Measurements from ENCODE around the gene FLACC1.
"Not testable (repeated sequence)": the region's sequence is repeated elsewhere in the genome, so short reads cannot be mapped to it uniquely, and the experiment has no call there.

The FLACC1 gene

DNA sequence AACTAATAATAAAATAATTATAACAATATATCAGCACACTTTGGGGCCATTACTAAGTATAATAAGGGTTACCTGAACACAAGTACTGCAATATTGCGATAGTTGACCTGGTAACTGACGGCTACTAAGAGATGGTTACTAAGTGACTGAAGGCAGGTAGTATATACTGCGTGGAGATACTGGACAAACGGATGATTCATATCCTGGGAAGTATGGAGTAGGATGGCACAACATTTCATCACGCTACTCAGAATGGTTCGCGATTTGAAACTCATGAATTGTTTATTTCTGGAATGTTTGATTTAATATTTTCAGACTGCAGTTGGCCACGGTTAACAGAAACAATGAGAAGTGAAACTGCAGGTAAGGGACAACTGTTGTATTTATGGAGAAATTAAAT lies 39.5 kb upstream of the FLACC1 start:
- no peak overlapping the region for H3K27ac ChIP-seq
- TF ChIP-seq CTCF (conservative IDR thresholded peaks at IDR 0.05; ENCODE audit: low read depth), result no peak
- DNase-seq (ENCODE audit: low spot score), result peak; percentile 70
- ChIA-PET CTCF (no interaction called here), POLR2A (ENCODE audit: low non-redundant PET) (no interaction called here)

- CTCF ChIA-PET, result no interaction called here
- POLR2A ChIA-PET (ENCODE audit: low non-redundant PET), result no interaction called here
- H3K27ac ChIP-seq, result no peak overlapping the region
- no peak for TF ChIP-seq CTCF (conservative IDR thresholded peaks at IDR 0.05; ENCODE audit: low read depth)
- DNase-seq (ENCODE audit: low spot score), result peak; percentile 60
Observed at GRCh38 chr2:201383136-201383535, 26.0 kb upstream of the FLACC1 start.

DNA sequence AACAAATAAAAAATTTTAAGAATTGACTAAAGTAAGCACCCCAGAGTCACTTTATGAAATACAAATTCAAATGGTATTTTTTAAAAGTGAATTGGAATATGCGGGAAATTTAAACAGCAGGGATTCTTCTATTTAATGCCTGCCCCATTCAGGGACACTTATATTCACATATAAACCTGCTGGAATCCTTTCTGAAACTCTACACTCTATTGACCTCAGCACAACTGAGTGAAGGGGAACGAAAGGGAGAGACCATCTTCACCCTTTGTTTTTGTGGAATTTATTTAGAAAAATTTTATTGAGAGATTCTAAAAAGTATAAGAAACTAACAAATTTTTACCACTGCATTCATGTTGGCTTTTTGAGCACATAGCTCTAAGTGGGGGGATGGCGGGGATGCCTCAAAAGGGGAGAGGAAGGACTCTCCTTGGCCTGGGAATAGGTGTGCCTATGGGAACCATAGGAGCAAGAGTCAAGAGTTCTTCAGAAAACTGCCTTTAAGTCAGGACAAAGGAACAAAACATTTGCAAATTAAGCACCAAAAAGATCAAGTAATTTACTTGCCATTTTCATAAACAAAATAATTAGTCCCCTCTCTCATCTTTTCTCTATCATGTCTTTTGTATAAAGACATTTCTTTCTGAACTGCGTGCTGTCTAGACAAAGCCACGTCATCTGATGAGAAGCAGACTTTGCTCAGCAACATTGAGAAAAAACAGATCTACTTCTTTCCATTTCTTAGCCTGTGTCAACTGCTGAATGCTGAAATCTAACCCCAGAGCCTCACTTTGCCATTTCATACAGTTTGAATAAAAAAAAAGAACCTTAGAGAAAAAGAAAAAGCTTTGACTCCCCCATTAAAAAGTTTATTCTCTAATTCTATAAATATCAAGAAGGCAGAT lies 21.6 kb upstream of the FLACC1 start:
- no peak overlapping the region for H3K27ac ChIP-seq
- no peak for DNase-seq (ENCODE audit: low spot score)
- ChIA-PET POLR2A (ENCODE audit: low non-redundant PET) (no interaction called here), CTCF (no interaction called here)
- no peak for TF ChIP-seq CTCF (conservative IDR thresholded peaks at IDR 0.05; ENCODE audit: low read depth)

DNA sequence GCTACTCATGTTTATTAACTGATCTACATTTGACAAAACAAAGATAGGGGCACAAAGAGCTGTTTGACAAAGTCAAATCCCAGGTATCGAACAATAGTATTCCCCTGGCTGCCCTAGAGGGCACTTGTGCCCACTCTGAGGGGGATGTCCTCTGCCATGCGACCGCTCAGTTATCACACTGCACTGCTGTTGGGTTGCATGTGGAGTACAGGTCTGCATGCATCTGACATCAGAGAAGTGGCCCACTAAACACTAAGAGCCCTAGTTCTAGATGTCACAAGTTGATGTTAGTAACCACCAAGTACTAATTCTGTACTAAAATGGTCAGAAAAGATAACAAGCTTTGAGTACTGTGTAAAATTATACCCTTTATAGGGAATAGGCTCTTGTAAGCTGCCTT lies 20.1 kb upstream of the FLACC1 start:
- no peak overlapping the region for H3K27ac ChIP-seq
- ChIA-PET POLR2A (ENCODE audit: low non-redundant PET) (interaction anchor here (0.6 kb wide), 1 partner anchor 36 kb away, joined by 4 read pairs; no protein-coding TSS in a partner anchor), CTCF (interaction anchor here (0.6 to 1.2 kb wide), 3 partner anchors 13 to 857 kb away, joined by 3 to 8 read pairs (median 3); no protein-coding TSS in a partner anchor)
- TF ChIP-seq CTCF (conservative IDR thresholded peaks at IDR 0.05; ENCODE audit: low read depth), result no peak
- DNase-seq (ENCODE audit: low spot score), result no peak

DNA sequence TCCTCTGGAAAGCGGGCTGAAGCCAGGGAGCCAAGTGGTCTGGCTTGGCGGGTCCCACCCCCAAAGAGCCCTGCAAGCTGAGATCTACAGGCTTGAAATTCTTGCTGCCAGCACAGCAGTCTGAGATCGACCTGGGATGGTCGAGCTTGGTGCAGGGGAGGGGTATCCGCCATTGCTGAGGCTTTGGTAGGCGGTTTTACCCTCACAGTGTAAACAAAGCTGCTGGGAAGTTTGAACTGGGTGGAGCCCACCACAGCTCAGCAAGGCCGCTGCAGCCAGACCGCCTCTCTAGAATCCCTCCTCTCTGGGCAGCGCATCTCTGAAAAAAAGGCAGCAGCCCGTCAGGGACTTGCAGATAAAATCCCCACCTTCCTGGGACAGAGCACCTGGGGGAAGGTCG lies 12.6 kb upstream of the FLACC1 start:
- no peak for DNase-seq (ENCODE audit: low spot score)
- ChIA-PET CTCF (no interaction called here), POLR2A (ENCODE audit: low non-redundant PET) (no interaction called here)
- TF ChIP-seq CTCF (conservative IDR thresholded peaks at IDR 0.05; ENCODE audit: low read depth), result no peak
- H3K27ac ChIP-seq, result no peak overlapping the region

DNA sequence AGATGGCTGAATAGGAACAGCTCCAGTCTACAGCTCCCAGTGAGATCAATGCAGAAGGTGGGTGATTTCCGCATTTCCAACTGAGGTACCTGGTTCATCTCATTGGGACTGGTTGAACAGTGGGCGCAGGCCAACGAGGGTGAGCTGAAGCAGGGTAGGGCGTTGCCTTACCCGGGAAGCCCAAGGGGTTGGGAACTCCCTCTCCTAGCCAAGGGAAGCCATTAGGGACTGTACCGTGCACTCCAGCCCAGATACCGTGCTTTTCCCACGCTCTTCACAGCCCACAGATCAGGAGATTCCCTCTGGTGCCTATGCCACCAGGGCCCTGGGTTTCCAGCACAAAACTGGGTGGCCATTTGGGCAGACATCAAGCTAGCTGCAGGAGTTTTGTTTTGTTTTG lies 12.2 kb upstream of the FLACC1 start:
- DNase-seq (ENCODE audit: low spot score); CTCF ChIA-PET; POLR2A ChIA-PET (ENCODE audit: low non-redundant PET); H3K27ac ChIP-seq: not testable (repeated sequence)

GRCh38 chr2:201366146-201366545 lies 9.0 kb upstream of the FLACC1 start:
- ChIA-PET CTCF (interaction anchor here (0.6 kb wide), 1 partner anchor 1658 kb away, joined by 5 read pairs; no protein-coding TSS in a partner anchor), POLR2A (ENCODE audit: low non-redundant PET) (no interaction called here)
- no peak for DNase-seq (ENCODE audit: low spot score)
- no peak for TF ChIP-seq CTCF (conservative IDR thresholded peaks at IDR 0.05; ENCODE audit: low read depth)
- no peak overlapping the region for H3K27ac ChIP-seq

Data from RWPE1 (cell line).